Measurements from ENCODE around the gene DIP2C. TPM values are rescaled to one million over a fixed set of nuclear protein-coding genes. Genes with fewer than 3 reads are reported as not detected.

DIP2C gene
- total RNA-seq, 2 donors from 2014 or later, result 12.3 to 41.8 TPM

DNA sequence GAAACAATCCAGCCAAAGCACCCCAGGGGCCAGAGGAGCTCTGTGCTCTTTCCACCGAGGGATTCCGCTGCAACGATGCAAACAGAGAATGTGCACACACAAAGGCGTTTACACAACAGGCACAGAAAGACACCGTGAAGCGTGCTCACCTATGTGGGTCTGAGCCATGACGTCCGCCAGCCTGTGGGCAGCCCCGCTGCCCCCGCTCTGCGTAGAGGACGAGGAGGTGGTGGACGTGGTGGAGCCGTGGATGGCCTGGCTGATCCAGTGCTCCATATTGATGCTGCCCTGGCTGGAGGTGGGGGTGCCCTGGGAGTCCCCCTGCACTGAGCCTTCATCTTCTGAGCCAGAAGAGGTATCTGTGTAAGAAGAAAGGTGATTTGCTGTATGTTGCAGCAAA, 266.8 kb downstream of the DIP2C start:
- Histone ChIP-seq H3K9me3 (no peaks in the 10 kb centered on the region), H3K27me3 (replicated peaks; ENCODE audit: insufficient read depth) (no peaks in the 10 kb centered on the region), H3K36me3 (no peaks in the 10 kb centered on the region), H3K27ac (no peak overlapping the region), H3K4me1 (replicated peaks) (no peaks in the 10 kb centered on the region), H3K4me3 (no peak overlapping the region)
- intact Hi-C loops (cut with DNase I), result no loop called here
- DNase-seq (ENCODE audit: low spot score), result no peak
- 83% methylated on average over 14 of the region's 14 CpGs for WGBS
- TF ChIP-seq POLR2AphosphoS5 (IDR thresholded peaks at IDR 0.05) (no peak), POLR2A (IDR thresholded peaks at IDR 0.05) (no peak)
- TF ChIP-seq, protein P1, sequence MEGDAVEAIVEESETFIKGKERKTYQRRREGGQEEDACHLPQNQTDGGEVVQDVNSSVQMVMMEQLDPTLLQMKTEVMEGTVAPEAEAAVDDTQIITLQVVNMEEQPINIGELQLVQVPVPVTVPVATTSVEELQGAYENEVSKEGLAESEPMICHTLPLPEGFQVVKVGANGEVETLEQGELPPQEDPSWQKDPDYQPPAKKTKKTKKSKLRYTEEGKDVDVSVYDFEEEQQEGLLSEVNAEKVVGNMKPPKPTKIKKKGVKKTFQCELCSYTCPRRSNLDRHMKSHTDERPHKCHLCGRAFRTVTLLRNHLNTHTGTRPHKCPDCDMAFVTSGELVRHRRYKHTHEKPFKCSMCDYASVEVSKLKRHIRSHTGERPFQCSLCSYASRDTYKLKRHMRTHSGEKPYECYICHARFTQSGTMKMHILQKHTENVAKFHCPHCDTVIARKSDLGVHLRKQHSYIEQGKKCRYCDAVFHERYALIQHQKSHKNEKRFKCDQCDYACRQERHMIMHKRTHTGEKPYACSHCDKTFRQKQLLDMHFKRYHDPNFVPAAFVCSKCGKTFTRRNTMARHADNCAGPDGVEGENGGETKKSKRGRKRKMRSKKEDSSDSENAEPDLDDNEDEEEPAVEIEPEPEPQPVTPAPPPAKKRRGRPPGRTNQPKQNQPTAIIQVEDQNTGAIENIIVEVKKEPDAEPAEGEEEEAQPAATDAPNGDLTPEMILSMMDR (IDR thresholded peaks at IDR 0.05), result no peak

DNA sequence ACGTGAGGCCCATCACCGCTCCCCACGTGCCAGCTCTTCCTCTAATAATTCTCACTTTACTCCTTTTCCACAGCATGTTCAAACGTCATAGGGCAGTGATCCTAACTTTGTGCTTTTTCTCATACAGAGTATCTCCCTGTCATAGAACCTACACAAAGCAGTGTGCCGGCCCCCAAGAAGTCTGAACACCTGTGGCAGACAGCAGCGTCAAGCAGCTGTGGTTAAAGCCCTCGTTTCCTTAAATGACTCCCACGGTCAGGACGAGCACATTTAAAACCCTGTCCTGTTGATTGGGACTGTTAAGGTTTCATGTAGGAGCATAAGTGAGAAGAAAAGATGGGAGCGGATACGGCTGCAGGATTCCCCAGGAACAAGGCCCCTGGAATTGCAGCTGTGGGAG, 267.2 kb downstream of the DIP2C start:
- Histone ChIP-seq H3K9me3 (no peaks in the 10 kb centered on the region), H3K36me3 (no peaks in the 10 kb centered on the region), H3K27ac (no peak overlapping the region), H3K4me1 (replicated peaks) (no peaks in the 10 kb centered on the region), H3K27me3 (replicated peaks; ENCODE audit: insufficient read depth) (no peaks in the 10 kb centered on the region), H3K4me3 (no peak overlapping the region)
- 83% methylated on average over 11 of the region's 11 CpGs for whole genome bisulfite sequencing
- TF ChIP-seq, protein P1 (IDR thresholded peaks at IDR 0.05), result no peak
- intact Hi-C loops (cut with DNase I), result no loop called here
- DNase-seq (ENCODE audit: low spot score), result no peak

DNA sequence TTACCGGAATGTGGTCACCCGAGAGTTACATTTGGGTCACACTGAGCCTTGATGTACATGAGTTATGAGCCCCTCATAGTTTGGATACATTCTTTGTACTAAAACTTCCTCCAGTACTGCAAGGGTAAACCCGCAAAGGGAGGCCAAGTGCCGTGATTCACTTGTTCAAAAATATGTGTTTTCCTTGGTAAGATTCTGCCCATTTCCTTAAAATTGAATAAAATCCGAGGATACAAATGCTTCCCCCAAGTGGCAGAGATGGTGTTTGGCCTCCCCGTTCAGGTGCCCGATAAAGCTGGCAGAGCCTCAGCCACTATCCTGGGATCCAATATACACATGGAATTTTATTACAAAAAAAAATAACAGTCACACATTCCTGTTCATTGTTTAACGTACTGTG, 268.3 kb downstream of the DIP2C start:
- intact Hi-C loops (cut with DNase I), result no loop called here
- H3K27ac ChIP-seq, result no peak overlapping the region
- no peaks in the 10 kb centered on the region for H3K36me3 ChIP-seq
- no peaks in the 10 kb centered on the region for H3K27me3 ChIP-seq (replicated peaks; ENCODE audit: insufficient read depth)
- no peak overlapping the region for H3K4me3 ChIP-seq
- no peaks in the 10 kb centered on the region for H3K9me3 ChIP-seq
- no peak for TF ChIP-seq POLR2A (IDR thresholded peaks at IDR 0.05)
- TF ChIP-seq, protein P1 (IDR thresholded peaks at IDR 0.05), result no peak
- no peak for TF ChIP-seq POLR2AphosphoS5 (IDR thresholded peaks at IDR 0.05)
- 48% methylated on average over 8 of the region's 8 CpGs for WGBS
- DNase-seq (ENCODE audit: low spot score), result no peak
- H3K4me1 ChIP-seq (replicated peaks), result no peaks in the 10 kb centered on the region

DNA sequence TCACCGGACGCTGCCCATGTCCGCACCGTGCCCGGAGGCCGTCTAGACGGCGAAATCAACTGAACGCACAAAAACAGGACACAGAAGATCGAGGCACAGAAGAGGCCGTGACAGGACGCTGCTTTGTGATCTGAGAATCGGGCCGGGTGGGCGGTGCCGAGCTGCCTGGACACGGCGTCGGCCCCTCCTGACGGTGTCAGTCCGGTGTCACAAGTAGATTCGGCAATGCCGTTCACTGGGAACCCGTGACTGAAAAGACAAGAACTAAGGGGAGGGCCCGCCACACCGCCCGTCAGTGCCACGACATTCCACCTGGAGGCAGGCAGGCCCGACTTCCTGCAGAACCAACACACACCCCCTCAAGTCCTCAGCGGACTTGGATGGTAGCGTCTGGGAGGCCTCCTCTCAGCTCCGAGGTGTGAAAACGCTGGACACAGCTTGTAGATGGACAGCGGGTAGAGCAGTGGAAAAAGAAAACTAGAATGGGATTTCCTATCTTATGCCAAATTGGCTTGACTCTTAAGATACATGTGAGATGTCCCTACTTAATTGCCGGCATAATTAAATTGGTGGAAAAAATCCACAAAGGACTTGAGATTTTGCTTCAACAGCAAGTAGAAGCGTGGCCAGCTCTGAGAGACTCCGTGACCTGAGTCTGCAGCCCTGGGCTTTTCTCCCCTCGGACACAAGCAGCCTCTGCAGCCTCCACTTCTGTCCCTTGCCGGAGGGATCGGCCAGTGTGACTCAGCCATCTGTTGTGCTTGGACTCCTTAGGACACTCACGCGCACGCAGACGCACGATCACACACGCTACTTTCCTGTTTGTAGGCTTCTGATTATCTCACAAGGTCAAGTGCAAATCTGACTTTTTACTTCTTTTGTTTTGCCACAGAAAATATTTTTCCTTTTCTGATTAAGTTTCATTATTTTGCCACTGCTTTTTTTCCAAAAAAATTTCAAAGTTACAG, 269.0 kb downstream of the DIP2C start:
- H3K36me3 ChIP-seq, result no peaks in the 10 kb centered on the region
- intact Hi-C loops (cut with DNase I), result no loop called here
- H3K4me3 ChIP-seq, result no peak overlapping the region
- no peak for TF ChIP-seq POLR2A (IDR thresholded peaks at IDR 0.05)
- TF ChIP-seq, protein P1 (IDR thresholded peaks at IDR 0.05), result no peak
- TF ChIP-seq POLR2AphosphoS5 (IDR thresholded peaks at IDR 0.05), result no peak
- no peaks in the 10 kb centered on the region for H3K4me1 ChIP-seq (replicated peaks)
- WGBS, result 93% methylated on average over 45 of the region's 46 CpGs
- H3K27ac ChIP-seq, result no peak overlapping the region
- DNase-seq (ENCODE audit: low spot score), result no peak
- H3K9me3 ChIP-seq, result no peaks in the 10 kb centered on the region
- no peaks in the 10 kb centered on the region for H3K27me3 ChIP-seq (replicated peaks; ENCODE audit: insufficient read depth)

DNA sequence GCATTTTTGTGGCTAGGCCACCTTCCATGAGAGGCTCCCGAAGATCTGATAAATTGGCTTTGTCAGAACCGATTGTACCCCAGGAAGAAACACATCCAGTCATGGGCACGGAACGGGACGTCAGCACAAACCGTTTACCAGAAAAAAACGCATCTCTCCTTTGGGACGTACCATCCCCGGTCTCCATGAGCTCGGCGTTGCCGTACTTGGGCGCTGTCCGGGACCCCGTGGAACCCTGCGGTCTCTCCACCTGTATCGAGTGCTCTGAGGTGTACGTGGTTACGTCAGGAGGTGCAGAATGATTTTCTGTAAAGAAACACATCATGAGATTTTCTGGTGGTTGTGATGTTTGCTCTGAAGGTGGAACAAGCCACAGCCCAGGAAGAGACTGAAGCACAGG, 270.6 kb downstream of the DIP2C start:
- no peak overlapping the region for H3K4me3 ChIP-seq

More for the DNA sequence above, 270.6 kb downstream of the DIP2C start:
- H3K4me1 ChIP-seq (replicated peaks), result no peaks in the 10 kb centered on the region
- no peaks in the 10 kb centered on the region for H3K36me3 ChIP-seq
- 96% methylated on average over 19 of the region's 19 CpGs for WGBS
- TF ChIP-seq POLR2A (IDR thresholded peaks at IDR 0.05), result no peak
- no peak for TF ChIP-seq POLR2AphosphoS5 (IDR thresholded peaks at IDR 0.05)
- TF ChIP-seq, protein P1 (IDR thresholded peaks at IDR 0.05), result no peak
- no peaks in the 10 kb centered on the region for H3K27me3 ChIP-seq (replicated peaks; ENCODE audit: insufficient read depth)
- intact Hi-C loops (cut with DNase I), result no loop called here
- DNase-seq (ENCODE audit: low spot score), result no peak
- no peaks in the 10 kb centered on the region for H3K9me3 ChIP-seq
- no peak overlapping the region for H3K27ac ChIP-seq

All from prostate gland (tissue), 2 donors.